Lung (tissue), 12 donors: ENCODE measurements around the gene POC1B. TPM values are rescaled to one million over a fixed set of nuclear protein-coding genes. Genes with fewer than 3 reads are reported as not detected.

Experiments
- ATAC-seq: fragments of 200-7000 bp; cut with Tn5 transposase; one replicate; pipeline ENCODE4 v1.9.1; 2020; ENCODE audit warnings: moderate number of reproducible peaks; ENCODE audit not compliant: insufficient read depth, low FRiP score
- DNase-seq, 3 donors: peaks; one replicate each; pipeline ENCODE4 v3.0.0-alpha.2; 2013 to 2017
- H3K27ac ChIP-seq, 2 donors: one replicate each; pipeline ENCODE4 v1.5.1; 2013; ENCODE audit warnings: mild to moderate bottlenecking in 2 of 2, moderate library complexity in 2 of 2, control low read depth in 1 of 2, inconsistent platforms in 1 of 2, low read depth in 1 of 2, low read length in 1 of 2
- H3K27me3 ChIP-seq, 3 donors: one replicate each; pipeline ENCODE4 v1.5.1; 2013; ENCODE audit warnings: low read length in 2 of 3; ENCODE audit not compliant: control insufficient read depth in 3 of 3, insufficient read depth in 3 of 3
- H3K36me3 ChIP-seq, 4 donors: one replicate each; pipeline ENCODE4 v1.5.1; 2013; ENCODE audit warnings: low read length in 4 of 4, mild to moderate bottlenecking in 1 of 4, moderate library complexity in 1 of 4; ENCODE audit not compliant: control insufficient read depth in 4 of 4, insufficient read depth in 4 of 4
- H3K4me1 ChIP-seq, 5 donors: one replicate each; pipeline ENCODE4 v1.5.1; 2013; ENCODE audit warnings: low read length in 5 of 5, mild to moderate bottlenecking in 2 of 5, moderate library complexity in 1 of 5; ENCODE audit not compliant: control insufficient read depth in 5 of 5, insufficient read depth in 5 of 5
- H3K4me3 ChIP-seq: one replicate; pipeline ENCODE4 v1.5.1; 2013; ENCODE audit warnings: mild to moderate bottlenecking, control low read depth, moderate library complexity
- H3K9ac ChIP-seq, 2 donors: one replicate each; pipeline ENCODE4 v1.5.1; 2013; ENCODE audit warnings: low read length in 2 of 2, control low read depth in 1 of 2; ENCODE audit not compliant: insufficient read depth in 1 of 2
- H3K9me3 ChIP-seq, 4 donors: one replicate each; pipeline ENCODE4 v1.5.1; 2013; ENCODE audit warnings: low read length in 3 of 4, mild to moderate bottlenecking in 1 of 4, moderate library complexity in 1 of 4; ENCODE audit not compliant: control insufficient read depth in 4 of 4, insufficient read depth in 3 of 4
- WGBS, 2 donors: extraction: QIAGEN DNeasy Blood & Tissue Kit; methylation state at CpG; one replicate each; pipeline ENCODE4 v1.1.7; 2013; 5-methylcytosine and 5-hydroxymethylcytosine counted together
- polyA plus RNA-seq, 2 donors: library from polyadenylated mRNA; stranded (reverse); fragments of 200-250 nt; gene quantifications; one replicate each; pipeline ENCODE4 v1.2.1, GENCODE V29; 2013
- total RNA-seq, 2 donors: library from RNA; depleted of rRNA in 1 of 2; stranded (reverse); fragments of >200 nt in 1 of 2; gene quantifications; one replicate each; pipeline ENCODE4 v1.2.1, GENCODE V29; 2014 to 2021
- TF ChIP-seq, protein P1 (sequence below): IDR thresholded peaks from 2 replicates; pipeline ENCODE4 v1.5.1; 2012; ENCODE audit warnings: mild to moderate bottlenecking; ENCODE audit errors: control extremely low read depth, extremely low read depth
- donor health status: control.
- donor health status: control.
- donor health status: Bipolar disorder and iron deficiency.
- donor health status: healthy.
- donor health status: DM: yes; HTN: yes; CAD: no.

The POC1B gene
- total and polyA plus RNA-seq, 4 donors = 6.9 to 32.6 (median 10.9) TPM

DNA sequence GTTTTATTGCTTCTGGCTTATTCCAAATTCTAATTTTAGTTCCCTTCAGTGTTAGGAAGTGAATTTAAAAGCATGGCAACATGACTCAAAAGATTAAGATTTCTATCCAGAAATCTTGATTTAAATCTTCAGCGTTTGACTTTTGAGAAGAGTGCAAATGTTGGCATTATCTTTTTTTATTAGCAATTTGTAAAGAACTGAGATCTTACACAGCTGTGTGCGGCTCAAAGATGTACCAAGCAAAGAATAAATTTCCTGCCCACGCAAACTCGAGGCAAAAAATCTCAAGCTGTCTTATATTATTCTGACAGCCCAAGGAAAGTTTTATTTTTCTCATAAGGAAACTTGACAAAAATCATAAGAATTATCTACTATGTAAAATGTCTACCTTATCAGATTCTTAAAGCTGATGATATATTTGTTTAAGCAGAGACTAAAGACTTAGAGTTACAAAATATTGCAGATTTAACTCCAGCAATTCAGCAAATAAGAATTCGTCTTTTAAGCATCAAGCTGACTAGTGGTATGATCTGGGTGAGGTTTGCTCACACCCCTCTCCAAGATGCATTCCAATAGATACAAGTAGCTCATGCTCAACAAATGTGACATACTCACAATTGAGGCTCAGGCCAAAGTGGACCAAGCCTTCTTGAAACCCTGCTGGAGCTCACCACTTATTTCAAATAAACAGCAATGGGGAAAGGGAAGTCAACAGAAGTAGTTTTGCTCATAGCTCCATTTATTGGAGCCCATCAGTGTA, 47.4 kb upstream of the POC1B start:
- ATAC-seq = no peak
- Histone ChIP-seq H3K27me3 (no peaks in the 10 kb centered on the region), H3K27ac (no peak overlapping the region), H3K36me3 (no peaks in the 10 kb centered on the region), H3K9ac (no peak overlapping the region), H3K4me3 (no peak overlapping the region), H3K9me3 (no peaks in the 10 kb centered on the region), H3K4me1 (peaks cover 0 to 22% (median 8%) of the 10 kb centered on the region in 5 donors)
- no peak for DNase-seq
- TF ChIP-seq, protein P1, sequence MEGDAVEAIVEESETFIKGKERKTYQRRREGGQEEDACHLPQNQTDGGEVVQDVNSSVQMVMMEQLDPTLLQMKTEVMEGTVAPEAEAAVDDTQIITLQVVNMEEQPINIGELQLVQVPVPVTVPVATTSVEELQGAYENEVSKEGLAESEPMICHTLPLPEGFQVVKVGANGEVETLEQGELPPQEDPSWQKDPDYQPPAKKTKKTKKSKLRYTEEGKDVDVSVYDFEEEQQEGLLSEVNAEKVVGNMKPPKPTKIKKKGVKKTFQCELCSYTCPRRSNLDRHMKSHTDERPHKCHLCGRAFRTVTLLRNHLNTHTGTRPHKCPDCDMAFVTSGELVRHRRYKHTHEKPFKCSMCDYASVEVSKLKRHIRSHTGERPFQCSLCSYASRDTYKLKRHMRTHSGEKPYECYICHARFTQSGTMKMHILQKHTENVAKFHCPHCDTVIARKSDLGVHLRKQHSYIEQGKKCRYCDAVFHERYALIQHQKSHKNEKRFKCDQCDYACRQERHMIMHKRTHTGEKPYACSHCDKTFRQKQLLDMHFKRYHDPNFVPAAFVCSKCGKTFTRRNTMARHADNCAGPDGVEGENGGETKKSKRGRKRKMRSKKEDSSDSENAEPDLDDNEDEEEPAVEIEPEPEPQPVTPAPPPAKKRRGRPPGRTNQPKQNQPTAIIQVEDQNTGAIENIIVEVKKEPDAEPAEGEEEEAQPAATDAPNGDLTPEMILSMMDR = no peak
- 81 to 90% methylated on average over 5 of the region's 5 CpGs for WGBS, 2 donors

DNA sequence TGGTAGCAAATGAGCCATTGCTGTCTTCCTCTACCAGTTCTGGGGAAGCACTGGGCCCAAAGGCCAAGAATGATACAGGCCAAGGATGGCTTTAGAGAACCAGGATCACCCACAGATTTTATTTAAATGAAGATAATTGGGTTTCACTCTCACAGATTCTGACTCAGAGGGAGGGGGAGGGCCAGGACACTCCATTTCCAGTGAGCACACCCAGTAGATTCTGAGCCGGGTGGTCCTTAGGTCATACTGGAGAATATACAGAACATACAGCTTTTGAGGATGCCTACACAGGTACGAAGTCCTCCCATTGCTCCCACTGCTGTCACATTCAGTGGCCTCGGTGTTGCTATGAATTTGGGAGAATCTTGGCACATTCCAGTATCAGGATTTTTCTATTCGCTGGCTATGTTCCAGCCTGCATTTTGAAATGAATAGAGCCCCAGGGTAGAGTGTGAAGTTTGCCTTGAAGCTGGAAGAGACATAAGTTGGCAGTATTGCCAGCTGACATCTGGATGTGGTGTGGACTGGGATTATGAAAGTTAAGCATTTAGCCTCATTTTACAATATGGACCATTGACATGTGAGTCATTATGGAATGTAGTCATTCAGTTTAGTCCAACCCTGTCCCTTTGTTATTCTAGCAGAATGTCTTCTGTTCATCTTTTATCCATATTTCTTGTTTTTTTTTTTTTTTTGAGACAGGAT, 45.8 kb upstream of the POC1B start:
- ATAC-seq (no peak), DNase-seq (peak in 2 of 3 donors; percentile 34 to 35)
- no peak overlapping the region for H3K9ac ChIP-seq
- H3K4me3 ChIP-seq = no peak overlapping the region
- H3K4me1 ChIP-seq = peaks cover 0 to 22% (median 8%) of the 10 kb centered on the region in 5 donors
- TF ChIP-seq, protein P1 = no peak
- H3K9me3 ChIP-seq = no peaks in the 10 kb centered on the region
- H3K27ac ChIP-seq = no peak overlapping the region
- no peaks in the 10 kb centered on the region for H3K27me3 ChIP-seq
- 94 to 96% methylated on average over 4 of the region's 4 CpGs for WGBS, 2 donors
- H3K36me3 ChIP-seq = no peaks in the 10 kb centered on the region

DNA sequence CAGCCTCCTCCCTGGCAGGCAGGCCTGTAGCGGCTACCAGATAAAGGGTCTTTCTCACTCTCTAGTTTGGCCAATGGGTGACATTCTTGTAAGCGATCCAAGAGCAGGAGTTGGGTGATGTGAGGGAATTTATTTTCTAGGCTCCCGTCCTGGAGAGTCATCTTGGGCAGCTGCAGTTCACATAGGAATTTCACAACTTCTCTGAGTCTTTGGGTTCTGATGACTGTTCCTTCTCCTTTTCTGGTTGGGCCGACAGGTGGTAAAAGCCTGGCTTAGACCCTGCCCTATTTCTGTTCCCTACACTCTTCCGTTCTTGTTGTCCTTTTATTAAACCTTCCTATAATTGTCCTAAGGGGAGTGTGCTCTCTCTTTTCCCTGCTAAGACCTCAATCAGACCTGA, 42.6 kb upstream of the POC1B start:
- TF ChIP-seq, protein P1 = no peak
- H3K9me3 ChIP-seq = no peaks in the 10 kb centered on the region
- H3K36me3 ChIP-seq = no peaks in the 10 kb centered on the region
- peaks cover 0 to 9% (median 0%) of the 10 kb centered on the region in 5 donors for H3K4me1 ChIP-seq
- H3K27me3 ChIP-seq = no peaks in the 10 kb centered on the region
- ATAC-seq (no peak), DNase-seq (peak in 2 of 3 donors; percentile 20 to 25)
- H3K4me3 ChIP-seq = no peak overlapping the region
- no peak overlapping the region for H3K27ac ChIP-seq
- WGBS, 2 donors = 51 to 65% methylated on average over 5 of the region's 5 CpGs
- H3K9ac ChIP-seq = no peak overlapping the region
